Measurements from ENCODE around the gene MRPL21. TPM values are rescaled to one million over a fixed set of nuclear protein-coding genes. Genes with fewer than 3 reads are reported as not detected.

MRPL21 gene
- total and polyA plus RNA-seq, 9 of the 15 experiments (the other 6 are each of a cell fraction or from before 2014, with no cell fraction given) = 196 to 618 (median 232) TPM

- no peak for TF ChIP-seq MGA (IDR thresholded peaks at IDR 0.05)
- no peak for TF ChIP-seq ZFP91 (CRISPR knock-in tag; IDR thresholded peaks at IDR 0.05)
Observed at GRCh38 chr11:68928136-68928880, 24.7 kb upstream of the MRPL21 start (continued).

All from K562 (cell line).